SH-SY5Y (cell line): ENCODE results near the gene STEAP1B.

Experiments
- GATA2 ChIP-seq: IDR thresholded peaks from 2 replicates; pipeline ENCODE4 v1.6.1; 2011; ENCODE audit warnings: mild to moderate bottlenecking, low read depth, low read length
- GATA3 ChIP-seq: IDR thresholded peaks from 2 replicates; pipeline ENCODE4 v1.6.1; 2011; ENCODE audit warnings: low read depth, mild to moderate bottlenecking, low read length, moderate library complexity

- TF ChIP-seq GATA2 (no peak), GATA3 (no peak)
Observed at GRCh38 chr7:22441157-22441556, 58.8 kb downstream of the STEAP1B start.
